GM20431 (cell line): ENCODE results near the gene HERPUD2.
"Not testable (repeated sequence)": the region's sequence is repeated elsewhere in the genome, so short reads cannot be mapped to it uniquely, and the experiment has no call there.

Source experiments
- in situ Hi-C: fragments of 300-500 bp; cut with MseI, MboI; formaldehyde crosslinking; loops from one replicate; pipeline ENCODE4 v1.15.0; 2020; ENCODE audit warnings: low sequenced_read_pairs; ENCODE audit not compliant: unreplicated experiment

Gene HERPUD2

DNA sequence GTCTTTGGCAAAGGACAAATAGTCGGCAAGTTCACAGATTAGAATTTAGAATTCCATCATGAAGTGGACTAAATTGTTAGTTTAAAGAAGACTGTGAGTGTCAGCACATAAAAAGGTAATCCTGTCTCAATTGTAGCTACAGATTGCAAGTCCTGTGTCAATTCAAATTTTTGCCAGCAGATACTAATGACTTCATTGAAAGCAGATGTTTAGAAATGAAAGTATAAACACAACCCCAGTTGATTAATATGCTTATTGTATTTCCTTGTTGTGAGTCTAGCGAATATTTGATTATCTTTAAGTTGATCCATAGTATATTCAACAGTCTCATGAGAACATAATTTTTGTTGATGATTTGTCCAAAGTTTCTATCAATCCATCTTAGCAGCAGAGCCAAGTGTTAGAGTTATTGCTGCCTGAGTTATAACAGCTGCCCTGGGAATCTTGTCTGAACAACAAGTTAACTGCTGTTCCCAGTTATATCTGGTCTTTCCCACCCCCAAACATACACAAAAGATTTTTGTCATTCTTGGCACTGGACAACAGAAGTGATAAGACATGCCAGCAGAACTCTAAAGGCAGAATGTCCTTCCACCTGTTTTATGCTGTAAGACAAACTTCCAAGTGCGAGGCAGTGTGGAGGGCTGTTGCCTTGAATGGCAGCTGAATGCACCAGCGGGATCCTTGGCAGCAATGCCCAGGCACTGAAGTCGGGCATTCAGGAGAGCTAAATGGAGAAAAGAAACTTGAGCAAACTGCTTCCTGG lies 21.3 kb upstream of the HERPUD2 start:
- in situ Hi-C loops = no loop called here

DNA sequence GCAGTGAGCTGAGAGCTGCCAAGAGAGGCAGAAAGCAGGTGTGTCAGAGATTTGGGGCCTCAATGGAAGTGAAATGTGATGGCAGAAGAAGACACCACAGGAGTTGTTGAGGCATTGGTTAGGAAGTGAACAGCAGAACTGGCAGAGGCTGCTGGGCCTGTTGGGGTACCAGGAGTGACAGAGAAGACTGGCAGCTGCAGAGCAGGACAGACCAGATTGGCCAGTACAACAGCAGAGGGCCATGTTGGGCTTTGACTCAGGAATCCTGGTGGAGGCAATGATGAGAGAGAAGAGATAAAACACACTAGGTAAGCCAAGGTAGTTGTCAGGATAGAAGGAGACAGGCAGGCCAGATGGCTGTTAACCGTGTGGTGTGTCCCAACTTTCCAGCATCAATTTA lies 19.9 kb upstream of the HERPUD2 start:
- in situ Hi-C loops = no loop called here

DNA sequence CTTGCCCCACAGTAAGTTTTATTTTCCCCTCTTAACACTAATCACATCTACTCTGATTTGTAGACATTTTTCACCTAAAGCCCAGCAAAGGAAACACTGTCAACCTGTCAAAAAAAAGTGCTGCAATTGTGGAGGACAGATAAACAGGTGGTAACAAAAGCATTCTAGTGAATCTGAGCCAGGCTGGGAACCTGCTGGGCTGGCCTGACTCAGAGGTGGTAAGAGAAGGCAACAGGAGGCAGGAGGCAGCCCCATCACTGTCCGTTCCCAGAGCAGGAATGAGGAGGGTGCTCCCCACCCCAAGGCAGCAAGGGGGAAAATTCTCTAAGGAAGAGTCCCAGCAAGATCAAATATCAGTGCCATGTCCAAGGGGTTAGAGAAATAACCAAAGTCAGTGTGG lies 19.5 kb upstream of the HERPUD2 start:
- in situ Hi-C loops = no loop called here

DNA sequence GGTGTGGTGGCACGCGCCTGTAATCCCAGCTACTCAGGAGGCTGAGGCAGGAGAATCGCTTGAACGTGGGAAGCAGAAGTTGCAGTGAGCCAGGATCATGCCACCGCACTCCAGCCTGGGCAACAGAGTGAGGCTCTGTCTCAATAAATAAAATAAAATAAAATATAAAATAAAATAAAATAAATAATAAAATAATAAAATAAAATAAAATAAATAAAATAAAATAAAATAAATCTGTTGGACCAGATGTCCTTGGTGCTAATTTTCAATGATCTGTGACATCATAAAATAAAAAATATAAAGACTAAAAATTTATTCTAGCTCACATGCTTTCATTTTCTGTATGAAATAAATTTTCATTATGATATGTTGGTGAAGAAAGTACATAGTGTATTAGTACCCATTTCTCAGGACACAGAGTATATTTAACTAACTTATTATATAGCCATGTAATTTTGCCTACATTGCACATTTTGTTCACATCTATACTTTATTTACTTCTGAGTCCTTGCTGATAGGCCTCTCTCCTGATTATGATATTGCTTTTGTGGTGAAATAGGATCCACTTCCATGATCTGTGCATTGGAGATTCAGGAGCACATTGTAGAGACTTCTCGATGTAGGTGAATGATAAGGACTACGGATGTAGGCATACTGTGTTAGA lies 17.8 kb upstream of the HERPUD2 start:
- in situ Hi-C loops = no loop called here

DNA sequence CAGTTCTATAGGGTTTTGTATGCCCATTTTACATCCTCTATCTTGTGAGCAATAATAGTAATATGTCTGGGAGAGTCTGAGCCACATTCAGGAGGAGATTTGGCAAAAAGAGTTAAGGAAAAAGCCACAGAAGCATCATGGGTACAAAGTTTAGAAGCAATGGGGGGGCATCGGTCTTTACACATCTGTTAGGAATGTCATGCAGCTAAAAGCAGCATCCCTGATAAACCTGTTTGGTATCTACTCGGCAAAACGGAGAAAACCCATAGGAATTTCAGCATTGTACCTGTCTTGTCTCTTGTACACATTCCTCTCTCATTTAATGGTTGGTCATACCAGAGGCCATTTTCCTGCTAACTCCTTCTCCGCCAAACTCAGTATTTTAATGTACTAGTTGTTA lies 12.5 kb upstream of the HERPUD2 start:
- in situ Hi-C loops = loop anchor here (10.0 kb wide), 1 partner anchor 197 kb away; no protein-coding TSS in a partner anchor

DNA sequence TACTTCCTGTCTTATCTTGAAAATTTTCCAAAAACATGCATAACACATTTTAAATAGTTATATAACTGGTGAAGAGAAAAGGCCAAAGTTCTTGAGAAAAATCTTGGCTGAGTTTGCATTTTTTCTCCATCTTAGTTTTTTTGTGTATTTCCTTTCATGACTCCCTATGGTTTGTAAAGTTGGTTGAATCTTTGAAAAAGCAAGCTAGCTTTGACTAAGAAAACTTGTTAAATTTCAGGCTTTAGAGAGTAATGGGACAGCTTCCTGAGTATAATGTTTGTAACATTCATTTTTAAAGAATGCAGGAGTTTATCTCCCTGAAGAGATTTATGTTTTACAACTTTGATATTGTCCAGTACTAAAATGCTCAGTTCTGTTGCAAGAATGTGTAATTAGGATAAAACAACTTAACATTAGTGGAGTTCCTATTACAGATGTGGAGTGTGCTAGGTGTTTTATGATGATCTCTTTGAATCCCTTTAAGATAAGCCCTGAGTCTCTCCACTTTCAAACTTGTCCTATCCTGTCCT lies 11.1 kb upstream of the HERPUD2 start:
- in situ Hi-C loops = loop anchor here (10.0 kb wide), 1 partner anchor 199 kb away; no protein-coding TSS in a partner anchor

DNA sequence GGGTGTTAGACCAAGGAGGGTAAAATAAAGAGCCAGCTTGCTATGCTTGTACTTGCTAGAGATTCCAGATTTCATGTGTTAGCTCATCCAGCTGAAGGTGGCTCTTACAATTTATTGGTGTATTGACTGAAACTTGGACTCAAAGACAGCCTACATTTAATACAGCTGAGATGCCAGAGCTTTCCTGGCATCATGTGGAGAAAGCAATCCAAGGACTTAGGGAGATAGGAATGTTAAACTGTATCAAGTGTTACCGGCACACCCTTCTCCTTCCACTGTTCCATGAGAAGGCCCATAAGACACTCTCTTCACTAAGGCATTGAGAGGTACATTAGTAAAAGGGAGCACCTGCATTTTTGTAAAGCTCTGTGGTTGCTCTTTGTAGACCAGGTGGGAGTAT lies 9.3 kb upstream of the HERPUD2 start:
- in situ Hi-C loops = loop anchor here (10.0 kb wide), 1 partner anchor 201 kb away; no protein-coding TSS in a partner anchor

DNA sequence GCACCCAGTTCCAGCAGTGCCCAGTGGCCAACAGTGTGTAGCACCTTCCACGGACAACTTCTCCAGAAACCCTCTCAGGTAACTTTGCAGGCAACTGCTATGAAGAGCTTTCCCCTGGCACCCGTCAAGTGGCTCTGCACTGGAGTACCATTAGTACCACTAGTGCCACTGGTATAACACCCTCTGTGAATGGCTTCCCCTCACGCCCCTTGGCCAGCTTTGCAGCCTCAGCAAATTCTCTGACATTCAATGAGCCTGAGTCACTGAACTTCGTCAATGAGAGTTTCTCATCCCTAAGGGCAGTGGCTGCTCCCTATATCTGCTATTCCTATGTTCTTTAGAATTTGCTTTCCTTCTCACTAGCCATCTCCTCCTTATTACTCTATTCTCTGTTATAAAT lies 7.6 kb upstream of the HERPUD2 start:
- in situ Hi-C loops = loop anchor here (10.0 kb wide), 1 partner anchor 202 kb away; no protein-coding TSS in a partner anchor

DNA sequence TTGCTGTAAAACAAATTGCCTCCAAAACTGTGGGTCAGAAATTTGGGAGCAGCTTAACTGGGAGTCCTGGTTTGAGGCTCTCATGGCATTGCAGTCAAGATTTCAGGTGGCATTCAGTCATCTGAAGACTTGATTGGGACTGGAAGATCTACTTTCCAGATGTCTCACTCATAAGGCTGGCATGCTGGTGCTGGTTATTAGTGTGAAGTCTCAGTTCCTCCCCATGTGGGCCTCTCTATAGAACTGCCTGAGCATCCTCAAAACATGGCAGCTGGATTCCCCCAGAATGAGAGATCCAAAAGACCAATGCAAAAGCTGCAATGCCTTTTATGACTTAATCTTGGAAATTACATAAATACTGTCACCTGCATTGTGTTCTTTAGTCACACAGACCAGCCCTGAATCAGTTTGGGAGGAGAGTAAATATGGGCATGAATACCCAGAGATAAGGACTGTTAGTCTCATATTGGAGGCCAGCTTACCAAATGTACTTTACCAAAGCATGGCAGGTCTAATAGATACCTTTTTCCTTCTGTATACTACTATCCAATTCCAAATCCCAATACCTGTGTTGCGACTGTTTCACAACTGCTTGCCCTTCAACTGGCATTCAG lies 6.5 kb upstream of the HERPUD2 start:
- in situ Hi-C loops = loop anchor here (10.0 kb wide), 1 partner anchor 203 kb away; no protein-coding TSS in a partner anchor

DNA sequence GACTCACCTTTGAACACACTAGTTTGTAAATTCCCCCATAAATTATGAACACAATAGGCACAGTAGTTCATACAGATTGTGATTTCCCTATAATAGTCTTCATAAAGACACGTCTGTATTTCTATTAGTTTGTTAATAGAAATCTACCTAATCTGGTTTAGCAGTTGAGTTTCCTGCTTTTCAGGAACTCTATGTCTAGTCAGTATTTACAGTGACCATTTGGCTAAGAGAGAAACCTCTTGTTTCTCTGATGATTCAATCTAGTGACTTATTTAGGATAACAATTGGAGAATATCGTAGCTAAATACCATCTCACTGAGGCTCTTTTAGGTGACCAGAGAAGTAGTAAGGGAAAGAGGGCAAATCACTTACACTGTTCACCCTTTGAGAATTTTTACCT lies 5.9 kb upstream of the HERPUD2 start:
- in situ Hi-C loops = loop anchor here (10.0 kb wide), 1 partner anchor 204 kb away; no protein-coding TSS in a partner anchor

DNA sequence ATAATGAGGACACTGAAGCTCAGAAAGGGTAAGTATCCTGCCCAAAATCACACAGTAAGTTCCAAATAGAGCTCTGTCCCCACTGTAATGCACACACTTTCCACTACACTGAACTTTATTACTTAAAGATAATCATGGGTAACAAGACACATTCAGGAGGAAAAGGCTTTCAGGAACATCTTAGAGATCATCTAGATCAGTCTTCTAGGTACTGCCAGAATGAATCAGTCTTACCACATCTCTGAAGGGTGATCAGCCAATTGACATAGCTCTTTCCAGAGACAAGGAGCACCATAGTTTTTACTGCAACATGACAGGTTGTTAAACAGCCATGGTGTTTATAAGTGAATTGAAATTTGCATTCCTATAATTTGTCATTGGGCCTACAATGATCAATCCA lies 5.4 kb upstream of the HERPUD2 start:
- in situ Hi-C loops = loop anchor here (10.0 kb wide), 1 partner anchor 204 kb away; no protein-coding TSS in a partner anchor

DNA sequence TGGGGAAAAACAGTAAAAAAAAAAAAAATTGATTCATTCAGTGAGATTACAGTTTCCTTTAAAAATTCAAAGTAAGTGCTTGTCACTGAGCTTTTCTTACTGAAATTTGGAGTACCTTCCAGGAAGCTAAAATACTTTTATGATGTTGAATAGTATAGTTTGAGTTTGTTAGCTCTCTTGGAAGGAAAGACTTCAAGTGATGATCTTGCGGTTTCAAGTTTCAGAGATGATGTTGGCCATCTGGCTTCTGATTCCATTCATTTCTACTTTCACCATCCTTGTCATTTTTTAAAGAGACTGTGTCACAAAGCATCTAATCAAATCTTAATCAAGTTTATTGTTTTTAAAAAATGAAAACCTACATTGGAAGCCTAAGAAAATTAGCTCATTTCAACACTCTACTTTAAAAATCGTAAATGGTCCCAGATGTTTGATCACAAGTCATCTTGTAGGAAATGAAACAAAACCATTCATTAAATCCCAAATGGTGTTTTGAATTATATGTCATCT lies 4.9 kb upstream of the HERPUD2 start:
- in situ Hi-C loops = loop anchor here (10.0 kb wide), 1 partner anchor 205 kb away; no protein-coding TSS in a partner anchor

DNA sequence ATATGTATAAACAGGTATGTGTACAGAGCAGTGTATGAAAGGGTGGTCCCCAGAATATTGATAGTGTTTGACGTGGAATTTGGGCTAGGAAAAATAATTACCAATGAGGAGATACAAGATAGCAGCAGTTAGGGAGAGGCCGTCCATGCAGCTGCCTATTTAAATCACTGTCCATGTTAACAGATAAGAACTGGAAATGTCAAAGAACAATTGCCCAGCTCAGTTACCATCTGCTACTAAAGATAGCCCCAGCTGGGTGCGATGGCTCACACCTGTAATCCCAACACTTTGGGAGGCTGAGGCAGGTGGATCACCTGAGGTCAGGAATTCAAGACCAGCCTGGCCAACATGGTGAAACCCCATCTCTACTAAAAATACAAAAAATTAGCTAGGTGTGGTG lies 3.4 kb upstream of the HERPUD2 start:
- in situ Hi-C loops = not testable (repeated sequence)

DNA sequence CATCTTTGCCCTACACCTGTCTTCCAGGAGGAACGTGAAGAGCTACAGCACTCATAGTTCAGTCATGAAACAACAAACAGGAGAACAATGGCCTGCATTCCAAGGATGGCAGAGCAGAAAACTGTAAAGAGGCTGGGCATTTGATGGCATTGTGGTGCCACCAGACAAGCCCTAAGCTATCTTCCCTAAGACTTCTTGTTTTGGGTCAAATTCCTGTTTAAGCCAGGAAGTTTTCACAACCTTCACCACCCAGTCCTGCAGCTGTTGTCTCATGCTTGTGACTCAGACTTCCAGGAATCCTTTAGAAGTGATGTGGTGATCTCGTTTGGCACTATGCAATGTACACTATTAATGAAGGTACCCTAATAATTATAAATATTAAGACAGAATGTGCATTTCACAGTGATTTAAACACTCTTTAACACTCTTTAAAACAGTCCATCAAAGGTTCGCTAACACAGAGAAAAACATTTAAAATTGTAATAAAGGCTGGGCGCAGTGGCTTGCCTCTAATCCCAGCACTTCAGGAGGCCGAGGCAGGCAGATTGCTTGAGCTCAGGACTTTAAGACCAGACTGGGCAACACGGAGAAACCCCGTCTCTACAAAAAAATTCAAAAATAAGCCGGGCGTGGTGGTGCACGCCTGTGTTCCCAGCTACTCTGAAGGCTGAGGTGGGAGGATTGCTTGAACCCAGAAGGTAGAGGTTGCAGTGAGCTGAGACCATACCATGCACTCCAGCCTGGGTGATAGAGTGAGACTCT lies 2.7 kb upstream of the HERPUD2 start:
- in situ Hi-C loops = no loop called here

DNA sequence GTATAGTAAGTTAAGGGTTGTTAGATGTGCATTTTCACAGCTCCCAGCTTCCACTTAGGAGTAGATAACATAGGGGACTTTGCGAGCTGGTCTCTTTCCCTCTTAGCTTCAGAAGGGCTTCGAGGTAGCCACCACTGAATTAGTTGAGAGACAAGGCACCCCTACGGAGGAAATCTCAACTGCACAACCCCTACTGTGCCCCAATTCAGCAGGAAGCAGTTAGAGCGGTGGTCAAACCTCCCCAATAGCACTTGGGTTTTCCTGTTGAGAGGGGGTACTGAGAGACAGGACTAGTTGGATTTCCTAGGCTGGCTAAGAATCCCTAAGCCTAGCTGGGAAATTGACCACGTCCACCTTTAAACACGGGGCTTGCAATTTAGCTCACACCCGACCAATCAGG lies 1.1 kb upstream of the HERPUD2 start:
- in situ Hi-C loops = no loop called here

DNA sequence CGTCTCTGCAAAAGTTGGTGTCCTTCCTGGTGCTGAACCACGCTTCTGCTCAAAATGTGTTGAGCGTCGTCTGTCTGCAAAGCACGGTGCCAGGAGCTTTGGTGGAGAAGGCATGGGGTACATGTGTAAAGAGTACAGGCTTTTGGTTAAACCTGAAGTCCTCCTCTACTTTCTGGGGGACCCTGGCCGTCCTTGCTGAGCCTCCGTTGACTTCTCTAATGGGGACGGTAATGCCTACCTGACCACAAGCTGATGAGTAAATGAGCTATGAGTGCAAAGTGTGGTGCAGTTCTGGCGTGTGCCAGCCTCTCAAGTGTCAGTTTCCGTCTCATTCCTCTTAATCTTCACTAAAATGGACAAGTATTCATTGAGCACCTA lies 527 bp upstream of the HERPUD2 start:
- in situ Hi-C loops = no loop called here

DNA sequence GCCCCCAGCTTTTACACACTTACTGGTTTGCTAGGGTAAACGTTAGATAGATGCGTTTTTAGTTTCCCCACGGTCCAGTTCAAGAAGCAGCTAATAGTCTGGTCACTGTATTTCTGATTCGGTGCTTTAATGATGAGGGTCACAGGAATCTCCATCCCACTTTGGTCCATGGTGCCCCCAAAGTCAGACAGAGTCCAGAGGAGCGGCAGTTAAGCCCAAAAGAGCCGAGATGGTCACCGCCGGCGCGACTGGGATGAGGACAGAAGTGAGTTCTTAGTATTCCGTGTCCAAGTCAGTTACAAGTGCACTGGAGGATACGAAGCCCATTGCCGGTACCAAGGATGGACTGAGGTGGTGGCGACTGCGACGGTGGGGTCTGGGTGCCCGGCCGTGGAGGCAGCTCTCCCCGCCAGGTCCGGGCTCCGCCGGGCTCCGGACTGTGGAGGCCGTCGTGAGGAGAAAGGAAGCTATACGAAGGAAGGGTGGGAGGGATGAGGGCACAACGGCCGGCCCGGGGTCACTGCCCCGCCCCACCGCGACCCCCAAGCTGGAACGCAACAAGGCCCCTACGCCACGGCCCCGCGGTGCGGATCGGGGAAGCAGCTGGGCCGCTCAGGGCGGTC lies 663 bp downstream of the HERPUD2 start:
- in situ Hi-C loops = no loop called here

DNA sequence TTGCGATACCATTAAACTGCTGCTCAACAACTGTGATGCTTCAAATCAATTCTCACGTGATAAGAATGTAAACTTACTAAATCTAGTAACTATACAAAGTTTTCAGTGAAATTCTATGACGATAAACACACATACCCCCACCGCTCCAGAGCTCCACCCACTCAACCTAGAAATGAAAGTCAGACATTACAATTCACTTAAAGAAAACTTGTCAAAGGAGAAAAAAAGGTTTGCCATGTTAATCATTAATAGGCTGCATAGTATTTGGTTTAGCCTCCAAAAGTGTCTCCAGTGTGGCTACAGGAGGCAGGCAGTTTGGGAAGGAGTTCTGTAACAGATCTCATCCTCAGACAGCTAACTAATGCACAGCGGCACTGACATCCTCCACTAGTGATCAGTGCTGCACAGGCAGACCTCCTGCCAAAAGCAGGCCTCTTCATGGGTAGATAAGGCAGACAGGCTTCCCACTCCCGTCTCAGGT lies 3.1 kb downstream of the HERPUD2 start:
- in situ Hi-C loops = no loop called here

DNA sequence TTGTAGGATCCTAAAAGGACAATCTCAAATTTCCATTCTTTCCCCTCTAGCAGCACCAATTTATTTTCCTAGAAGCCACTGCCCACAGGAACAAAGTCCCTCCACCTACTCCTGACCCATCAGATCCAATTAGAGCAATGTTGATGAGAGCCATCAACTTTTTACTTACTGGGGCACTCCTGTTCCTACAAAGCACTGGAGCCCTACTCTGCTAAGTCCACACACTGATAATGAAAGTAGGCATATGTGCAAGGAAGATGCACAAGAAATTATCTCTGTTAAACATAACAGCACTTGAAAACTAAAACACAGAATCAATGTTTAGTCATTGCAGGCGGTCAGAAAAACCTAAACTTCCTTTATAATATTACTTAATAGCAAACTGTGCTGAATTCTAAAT lies 3.6 kb downstream of the HERPUD2 start:
- in situ Hi-C loops = no loop called here
